Activated T-helper 1 cell treated with anti-CD3 and anti-CD28 coated beads, Interleukin-12 subunit alpha, Interleukin-12 subunit beta, Interleukin-2, Interleukin-4 antibody, amounts not matched to agents 30 ng/mL and 10 ng/mL and 1 ng/mL, durations not matched to agents 14 hours and 24 hours and 36 hours (primary cell): Measurements from ENCODE around the gene RAP1GDS1. TPM values are rescaled to one million over a fixed set of nuclear protein-coding genes. Genes with fewer than 3 reads are reported as not detected.
A peak's percentile ranks its signal among the peaks of the same experiment; 100 is the strongest.
"Not testable (repeated sequence)": the region's sequence is repeated elsewhere in the genome, so short reads cannot be mapped to it uniquely, and the experiment has no call there.

Source experiments
- DNase-seq: peaks from one replicate; pipeline ENCODE4 v3.0.0; 2021; ENCODE audit warnings: low spot score
- H3K27ac Mint-ChIP-seq: one replicate; pipeline ENCODE4 v1.8.0; 2021; ENCODE audit warnings: mild to moderate bottlenecking, mixed read lengths
- H3K27me3 Mint-ChIP-seq: one replicate; pipeline ENCODE4 v1.8.0; 2022; ENCODE audit warnings: mild to moderate bottlenecking, moderate library complexity, mixed read lengths; ENCODE audit not compliant: insufficient read depth
- H3K36me3 Mint-ChIP-seq: one replicate; pipeline ENCODE4 v1.8.0; 2021; ENCODE audit warnings: low read depth, mixed read lengths
- H3K4me1 Mint-ChIP-seq: one replicate; pipeline ENCODE4 v1.8.0; 2021; ENCODE audit warnings: low read depth, mixed read lengths
- H3K4me3 Mint-ChIP-seq: one replicate; pipeline ENCODE4 v1.8.0; 2021; ENCODE audit warnings: mild to moderate bottlenecking, moderate library complexity, mixed read lengths
- H3K9me3 Mint-ChIP-seq: one replicate; pipeline ENCODE4 v1.8.0; 2021; ENCODE audit warnings: mixed read lengths
- intact Hi-C: fragments of 100-400 bp; cut with micrococcal nuclease; formaldehyde crosslinking; loops from one replicate; pipeline ENCODE4 v1.15.1; 2024
- total RNA-seq: library from RNA; stranded (reverse); gene quantifications from 2 replicates; pipeline ENCODE4 v1.2.3, GENCODE V29; 2022

RAP1GDS1 gene
- total RNA-seq, 1 donor from 2014 or later, result 53.0 TPM

GRCh38 chr4:98293104-98293887 is 32.1 kb downstream of the RAP1GDS1 start:
- intact Hi-C loops, result no loop called here
- peak overlapping the region; percentile 37 for H3K27ac Mint-ChIP-seq
- no peaks in the 10 kb centered on the region for H3K27me3 Mint-ChIP-seq
- H3K36me3 Mint-ChIP-seq, result peaks cover 27% of the 10 kb centered on the region
- peaks cover 47% of the 10 kb centered on the region for H3K4me1 Mint-ChIP-seq
- DNase-seq, result no peak
- H3K4me3 Mint-ChIP-seq, result no peak overlapping the region
- H3K9me3 Mint-ChIP-seq, result no peaks in the 10 kb centered on the region

GRCh38 chr4:98298022-98298421 is 36.8 kb downstream of the RAP1GDS1 start:
- intact Hi-C loops, result no loop called here
- H3K4me1 Mint-ChIP-seq, result peaks cover 24% of the 10 kb centered on the region
- peaks cover 43% of the 10 kb centered on the region for H3K36me3 Mint-ChIP-seq
- H3K27me3 Mint-ChIP-seq, result no peaks in the 10 kb centered on the region
- H3K27ac Mint-ChIP-seq, result no peak overlapping the region
- no peak overlapping the region for H3K4me3 Mint-ChIP-seq
- no peak for DNase-seq
- H3K9me3 Mint-ChIP-seq, result peaks cover 18% of the 10 kb centered on the region

GRCh38 chr4:98300706-98301105 is 39.5 kb downstream of the RAP1GDS1 start:
- H3K4me1 Mint-ChIP-seq, result peaks cover 17% of the 10 kb centered on the region
- peaks cover 28% of the 10 kb centered on the region for H3K9me3 Mint-ChIP-seq
- intact Hi-C loops, result no loop called here
- no peak for DNase-seq
- H3K36me3 Mint-ChIP-seq, result peaks cover 38% of the 10 kb centered on the region
- H3K27ac Mint-ChIP-seq, result no peak overlapping the region
- H3K27me3 Mint-ChIP-seq, result no peaks in the 10 kb centered on the region
- H3K4me3 Mint-ChIP-seq, result no peak overlapping the region

GRCh38 chr4:98305576-98305975 is 44.4 kb downstream of the RAP1GDS1 start:
- Mint-ChIP-seq H3K4me3 (no peak overlapping the region), H3K4me1 (no peaks in the 10 kb centered on the region), H3K27ac (no peak overlapping the region), H3K27me3 (no peaks in the 10 kb centered on the region), H3K9me3 (peaks cover 25% of the 10 kb centered on the region), H3K36me3 (peaks cover 18% of the 10 kb centered on the region)
- no peak for DNase-seq
- intact Hi-C loops, result no loop called here

- intact Hi-C loops, result no loop called here
- no peaks in the 10 kb centered on the region for H3K4me1 Mint-ChIP-seq
- DNase-seq, result no peak
- no peaks in the 10 kb centered on the region for H3K27me3 Mint-ChIP-seq
- no peak overlapping the region for H3K4me3 Mint-ChIP-seq
- no peaks in the 10 kb centered on the region for H3K36me3 Mint-ChIP-seq
- no peaks in the 10 kb centered on the region for H3K9me3 Mint-ChIP-seq
- no peak overlapping the region for H3K27ac Mint-ChIP-seq
Observed at GRCh38 chr4:98310867-98311266, 49.7 kb downstream of the RAP1GDS1 start.

GRCh38 chr4:98311656-98312055 is 50.5 kb downstream of the RAP1GDS1 start:
- Mint-ChIP-seq H3K27ac (no peak overlapping the region), H3K4me3 (no peak overlapping the region), H3K4me1 (no peaks in the 10 kb centered on the region), H3K9me3 (no peaks in the 10 kb centered on the region), H3K27me3 (no peaks in the 10 kb centered on the region), H3K36me3 (no peaks in the 10 kb centered on the region)
- no peak for DNase-seq
- intact Hi-C loops, result no loop called here

- H3K36me3 Mint-ChIP-seq, result peaks cover 10% of the 10 kb centered on the region
- H3K27ac Mint-ChIP-seq, result no peak overlapping the region
- no peaks in the 10 kb centered on the region for H3K27me3 Mint-ChIP-seq
- intact Hi-C loops, result no loop called here
- peaks cover 13% of the 10 kb centered on the region for H3K9me3 Mint-ChIP-seq
- H3K4me3 Mint-ChIP-seq, result no peak overlapping the region
- DNase-seq, result no peak
- peaks cover 6% of the 10 kb centered on the region for H3K4me1 Mint-ChIP-seq
Observed at GRCh38 chr4:98314791-98315565, 53.8 kb downstream of the RAP1GDS1 start.

GRCh38 chr4:98318521-98318920 is 57.3 kb downstream of the RAP1GDS1 start:
- Mint-ChIP-seq H3K36me3 (peaks cover 14% of the 10 kb centered on the region), H3K27ac (no peak overlapping the region), H3K27me3 (no peaks in the 10 kb centered on the region), H3K9me3 (peaks cover 17% of the 10 kb centered on the region), H3K4me3 (no peak overlapping the region), H3K4me1 (peaks cover 6% of the 10 kb centered on the region)
- no peak for DNase-seq
- intact Hi-C loops, result no loop called here

- Mint-ChIP-seq H3K36me3 (peaks cover 14% of the 10 kb centered on the region), H3K4me3 (no peak overlapping the region), H3K4me1 (peaks cover 6% of the 10 kb centered on the region), H3K27ac (no peak overlapping the region), H3K9me3 (peaks cover 17% of the 10 kb centered on the region), H3K27me3 (no peaks in the 10 kb centered on the region)
- intact Hi-C loops, result no loop called here
- no peak for DNase-seq
Observed at GRCh38 chr4:98319021-98319420, 57.8 kb downstream of the RAP1GDS1 start.

- DNase-seq, result no peak
- peaks cover 20% of the 10 kb centered on the region for H3K9me3 Mint-ChIP-seq
- H3K36me3 Mint-ChIP-seq, result peaks cover 12% of the 10 kb centered on the region
Observed at GRCh38 chr4:98326168-98326567, 65.0 kb downstream of the RAP1GDS1 start.

GRCh38 chr4:98327694-98328093 is 66.5 kb downstream of the RAP1GDS1 start:
- peaks cover 21% of the 10 kb centered on the region for H3K36me3 Mint-ChIP-seq
- H3K4me3 Mint-ChIP-seq, result no peak overlapping the region
- no peaks in the 10 kb centered on the region for H3K27me3 Mint-ChIP-seq
- intact Hi-C loops, result no loop called here
- H3K27ac Mint-ChIP-seq, result no peak overlapping the region
- no peaks in the 10 kb centered on the region for H3K4me1 Mint-ChIP-seq
- H3K9me3 Mint-ChIP-seq, result peaks cover 29% of the 10 kb centered on the region
- DNase-seq, result no peak

More at GRCh38 chr4:98326168-98326567, 65.0 kb downstream of the RAP1GDS1 start:
- Mint-ChIP-seq H3K4me3 (no peak overlapping the region), H3K27me3 (no peaks in the 10 kb centered on the region), H3K4me1 (no peaks in the 10 kb centered on the region), H3K27ac (no peak overlapping the region)
- intact Hi-C loops, result no loop called here

GRCh38 chr4:98329879-98330640 is 68.9 kb downstream of the RAP1GDS1 start:
- H3K4me3 Mint-ChIP-seq, H3K27me3 Mint-ChIP-seq: not testable (repeated sequence)

GRCh38 chr4:98332017-98332416 is 70.8 kb downstream of the RAP1GDS1 start:
- Mint-ChIP-seq H3K4me3 (no peak overlapping the region), H3K9me3 (peaks cover 31% of the 10 kb centered on the region), H3K4me1 (no peaks in the 10 kb centered on the region), H3K36me3 (peaks cover 21% of the 10 kb centered on the region), H3K27me3 (no peaks in the 10 kb centered on the region), H3K27ac (no peak overlapping the region)
- no peak for DNase-seq
- intact Hi-C loops, result no loop called here

More at GRCh38 chr4:98329879-98330640, 68.9 kb downstream of the RAP1GDS1 start:
- intact Hi-C loops, DNase-seq, H3K4me1 Mint-ChIP-seq, H3K27ac Mint-ChIP-seq: not testable (repeated sequence)
- H3K36me3 Mint-ChIP-seq, result peaks cover 21% of the 10 kb centered on the region
- H3K9me3 Mint-ChIP-seq, result peaks cover 39% of the 10 kb centered on the region
